Ishikawa (cell line): ENCODE results near the gene UBQLN2.

Source experiments
- CEBPB ChIP-seq: IDR thresholded peaks from 2 replicates; pipeline ENCODE4 v1.6.1; 2012
- CREB1 ChIP-seq: IDR thresholded peaks from 2 replicates; pipeline ENCODE4 v1.6.1; 2012; ENCODE audit warnings: low read depth
- EGR1 ChIP-seq: IDR thresholded peaks from 2 replicates; pipeline ENCODE4 v1.6.1; 2012
- EP300 ChIP-seq: IDR thresholded peaks from 2 replicates; pipeline ENCODE4 v1.6.1; 2012; ENCODE audit warnings: borderline replicate concordance
- FOXM1 ChIP-seq: IDR thresholded peaks from 2 replicates; pipeline ENCODE4 v1.6.1; 2012; ENCODE audit warnings: low read depth, borderline replicate concordance
- NFIC ChIP-seq: IDR thresholded peaks from 2 replicates; pipeline ENCODE4 v1.6.1; 2012
- RAD21 ChIP-seq: IDR thresholded peaks from 2 replicates; pipeline ENCODE4 v1.6.1; 2012; ENCODE audit warnings: low read depth
- REST ChIP-seq: IDR thresholded peaks from 2 replicates; pipeline ENCODE4 v1.6.1; 2012; ENCODE audit warnings: low read depth, mild to moderate bottlenecking
- TAF1 ChIP-seq: IDR thresholded peaks from 2 replicates; pipeline ENCODE4 v1.6.1; 2012; ENCODE audit warnings: low read depth, mild to moderate bottlenecking
- TCF12 ChIP-seq: IDR thresholded peaks from 2 replicates; pipeline ENCODE4 v1.6.1; 2012; ENCODE audit warnings: low read depth
- TEAD4 ChIP-seq: IDR thresholded peaks from 2 replicates; pipeline ENCODE4 v1.6.1; 2012
- YY1 ChIP-seq: IDR thresholded peaks from 2 replicates; pipeline ENCODE4 v1.6.1; 2012; ENCODE audit warnings: low read depth
- ZBTB7A ChIP-seq: IDR thresholded peaks from 2 replicates; pipeline ENCODE4 v1.6.1; 2012; ENCODE audit warnings: low read depth
- TF ChIP-seq, protein P1 (sequence below): IDR thresholded peaks from 2 replicates; pipeline ENCODE4 v1.6.1; 2012
- TF ChIP-seq, protein P2 (sequence below): IDR thresholded peaks from 2 replicates; pipeline ENCODE4 v1.6.1; 2012

Gene UBQLN2

DNA sequence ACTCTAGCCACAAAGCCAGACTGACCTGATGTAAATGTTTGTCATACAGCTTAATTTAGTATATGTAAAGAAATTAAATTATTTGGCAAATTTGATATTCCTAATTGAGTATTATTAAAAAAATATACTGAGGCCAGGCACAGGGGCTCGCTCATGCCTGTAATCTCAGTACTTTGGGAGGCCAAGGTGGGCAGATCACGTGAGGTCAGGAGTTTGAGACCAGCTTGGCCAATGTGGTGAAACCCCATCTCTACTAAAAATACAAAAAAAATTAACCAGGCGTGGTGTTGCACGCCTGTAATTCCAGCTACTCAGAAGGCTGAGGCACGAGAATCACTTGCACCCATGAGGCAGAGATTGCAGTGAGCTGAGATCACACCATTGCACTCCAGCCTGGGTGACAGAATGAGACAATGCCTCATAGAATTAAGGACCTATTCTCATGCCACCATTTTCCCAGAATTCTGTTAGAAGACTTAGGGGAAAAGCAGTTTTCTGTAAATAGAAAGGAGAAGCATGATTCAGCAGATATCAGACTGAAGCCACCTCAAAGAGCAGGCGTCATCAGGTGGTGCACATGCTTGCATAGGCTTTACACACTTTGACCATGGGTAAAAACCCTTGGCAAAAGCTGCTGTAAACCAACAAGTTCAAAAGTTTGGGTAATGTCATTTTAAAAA, 6.1 kb downstream of the UBQLN2 start:
- TF ChIP-seq TCF12 (no peak), CEBPB (no peak), NFIC (no peak), EP300 (no peak), TEAD4 (no peak), ZBTB7A (no peak), EGR1 (no peak), CREB1 (no peak), FOXM1 (no peak), YY1 (no peak), REST (no peak), RAD21 (no peak), TAF1 (no peak)
- TF ChIP-seq, protein P1, sequence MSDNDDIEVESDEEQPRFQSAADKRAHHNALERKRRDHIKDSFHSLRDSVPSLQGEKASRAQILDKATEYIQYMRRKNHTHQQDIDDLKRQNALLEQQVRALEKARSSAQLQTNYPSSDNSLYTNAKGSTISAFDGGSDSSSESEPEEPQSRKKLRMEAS, result no peak
- TF ChIP-seq, protein P2, sequence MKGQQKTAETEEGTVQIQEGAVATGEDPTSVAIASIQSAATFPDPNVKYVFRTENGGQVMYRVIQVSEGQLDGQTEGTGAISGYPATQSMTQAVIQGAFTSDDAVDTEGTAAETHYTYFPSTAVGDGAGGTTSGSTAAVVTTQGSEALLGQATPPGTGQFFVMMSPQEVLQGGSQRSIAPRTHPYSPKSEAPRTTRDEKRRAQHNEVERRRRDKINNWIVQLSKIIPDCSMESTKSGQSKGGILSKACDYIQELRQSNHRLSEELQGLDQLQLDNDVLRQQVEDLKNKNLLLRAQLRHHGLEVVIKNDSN, result no peak

DNA sequence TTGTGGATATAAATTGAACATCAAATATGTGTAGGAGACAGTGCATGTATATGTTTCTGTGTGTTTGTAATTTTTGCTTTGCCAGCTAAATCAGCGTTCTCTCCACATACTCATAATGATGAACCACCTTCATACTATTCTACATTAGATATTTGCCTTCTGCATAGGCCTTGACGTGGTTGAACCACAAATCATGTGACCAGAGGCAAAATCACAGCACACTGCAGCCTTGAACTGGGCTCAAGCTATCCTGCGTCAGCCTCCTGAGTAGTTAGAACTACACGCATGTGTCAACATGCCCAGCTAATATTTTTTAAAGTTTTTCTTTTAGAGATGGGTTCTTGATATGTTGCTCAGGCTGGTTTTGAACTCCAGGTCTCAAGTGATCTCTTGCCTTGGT, 9.5 kb downstream of the UBQLN2 start:
- no peak for TF ChIP-seq NFIC
- no peak for TF ChIP-seq EP300
- TF ChIP-seq, protein P1, result no peak
- TF ChIP-seq YY1, result no peak
- TF ChIP-seq FOXM1, result no peak
- TF ChIP-seq TAF1, result no peak
- TF ChIP-seq, protein P2, result no peak
- TF ChIP-seq EGR1, result no peak
- TF ChIP-seq RAD21, result no peak
- no peak for TF ChIP-seq REST
- no peak for TF ChIP-seq TCF12
- no peak for TF ChIP-seq ZBTB7A
- TF ChIP-seq TEAD4, result no peak
- no peak for TF ChIP-seq CEBPB
- no peak for TF ChIP-seq CREB1

- TF ChIP-seq TCF12, result no peak
- TF ChIP-seq TAF1, result no peak
Observed at GRCh38 chrX:56574861-56575260, 11.4 kb downstream of the UBQLN2 start.

- no peak for TF ChIP-seq TEAD4
- TF ChIP-seq EP300, result no peak
- TF ChIP-seq FOXM1, result no peak
- TF ChIP-seq CEBPB, result no peak
- no peak for TF ChIP-seq EGR1
- no peak for TF ChIP-seq TCF12
- no peak for TF ChIP-seq CREB1
- no peak for TF ChIP-seq TAF1
- no peak for TF ChIP-seq ZBTB7A
Observed at GRCh38 chrX:56576721-56577120, 13.3 kb downstream of the UBQLN2 start.

DNA sequence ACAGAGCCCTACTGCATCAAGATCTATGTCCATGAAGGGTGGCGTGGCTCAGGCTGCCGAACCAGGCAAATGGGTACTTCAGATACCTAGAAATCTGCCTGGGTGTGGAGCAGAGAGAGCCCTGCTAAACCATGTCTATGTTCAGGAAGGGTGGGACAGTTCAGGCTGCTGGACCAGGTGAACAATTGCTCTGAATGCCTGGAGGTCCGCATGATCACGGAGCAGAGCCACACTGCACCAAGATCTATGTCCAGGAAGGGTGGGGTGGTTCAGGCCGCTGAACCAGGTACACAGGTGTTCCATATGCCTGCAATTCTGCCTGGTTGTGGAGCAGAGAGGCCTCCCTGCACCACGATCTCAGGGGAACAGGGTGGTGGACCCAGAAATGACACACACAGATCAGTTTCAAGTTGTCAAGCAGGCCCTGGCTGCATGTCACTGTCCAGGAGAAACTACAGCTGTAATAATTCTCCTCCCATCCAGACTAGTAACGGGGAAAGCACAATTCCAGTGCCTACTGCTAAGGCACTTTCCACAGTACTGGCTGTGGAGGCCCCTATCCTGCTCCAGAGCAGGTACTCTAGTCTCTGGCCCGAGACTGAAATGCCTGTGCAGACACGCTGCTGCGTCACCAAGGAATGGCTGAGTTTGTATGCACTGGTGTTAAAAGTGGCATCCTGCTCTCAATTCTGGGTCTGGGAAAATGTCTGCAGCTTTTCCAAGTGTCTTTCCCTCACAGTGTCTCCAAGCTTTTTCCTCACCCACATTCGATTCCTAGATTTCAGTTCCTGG, 25.2 kb downstream of the UBQLN2 start:
- no peak for TF ChIP-seq CEBPB
- no peak for TF ChIP-seq YY1
- TF ChIP-seq, protein P1, result no peak
- TF ChIP-seq, protein P2, result no peak
- TF ChIP-seq TCF12, result no peak
- TF ChIP-seq FOXM1, result no peak
- TF ChIP-seq EGR1, result no peak
- no peak for TF ChIP-seq EP300
- TF ChIP-seq REST, result no peak
- TF ChIP-seq TEAD4, result no peak
- no peak for TF ChIP-seq TAF1
- no peak for TF ChIP-seq RAD21
- no peak for TF ChIP-seq CREB1
- no peak for TF ChIP-seq NFIC
- no peak for TF ChIP-seq ZBTB7A
